Fibroblast of peridontal ligament (primary cell): ENCODE results near the gene ENOX1.
A peak's percentile ranks its signal among the peaks of the same experiment; 100 is the strongest.

Source experiments
- DNase-seq: peaks from one replicate; pipeline ENCODE4 v3.0.0-alpha.2; 2010; ENCODE audit errors: extremely low read depth

Gene ENOX1

GRCh38 chr13:43291287-43292060 is 495.3 kb downstream of the ENOX1 start:
- DNase-seq, result no peak

GRCh38 chr13:43289470-43290255 is 497.1 kb downstream of the ENOX1 start:
- peak; percentile 72 for DNase-seq

GRCh38 chr13:43286751-43287150 is 500.0 kb downstream of the ENOX1 start:
- no peak for DNase-seq

- peak; percentile 70 for DNase-seq
Measured at GRCh38 chr13:43285933-43286597, 500.7 kb downstream of the ENOX1 start.

GRCh38 chr13:43284162-43284561 is 502.6 kb downstream of the ENOX1 start:
- DNase-seq, result peak; percentile 72

- DNase-seq, result no peak
Measured at GRCh38 chr13:43279696-43280095, 507.1 kb downstream of the ENOX1 start.

GRCh38 chr13:43278127-43278526 is 508.6 kb downstream of the ENOX1 start:
- no peak for DNase-seq

GRCh38 chr13:43277142-43277541 is 509.6 kb downstream of the ENOX1 start:
- DNase-seq, result no peak

GRCh38 chr13:43274881-43275280 is 511.9 kb downstream of the ENOX1 start:
- DNase-seq, result peak; percentile 40

- no peak for DNase-seq
Measured at GRCh38 chr13:43273362-43273761, 513.4 kb downstream of the ENOX1 start.

GRCh38 chr13:43272851-43273250 is 513.9 kb downstream of the ENOX1 start:
- DNase-seq, result no peak

- DNase-seq, result no peak
Measured at GRCh38 chr13:43271152-43271551, 515.6 kb downstream of the ENOX1 start.

GRCh38 chr13:43270130-43270830 is 516.5 kb downstream of the ENOX1 start:
- no peak for DNase-seq

GRCh38 chr13:43269037-43269481 is 517.7 kb downstream of the ENOX1 start:
- peak; percentile 98 for DNase-seq

- peak; percentile 75 for DNase-seq
Measured at GRCh38 chr13:43268632-43269031, 518.1 kb downstream of the ENOX1 start.

GRCh38 chr13:43267916-43268315 is 518.9 kb downstream of the ENOX1 start:
- no peak for DNase-seq

- DNase-seq, result no peak
Measured at GRCh38 chr13:43266936-43267615, 519.7 kb downstream of the ENOX1 start.

- DNase-seq, result no peak
Measured at GRCh38 chr13:43265028-43265427, 521.7 kb downstream of the ENOX1 start.

GRCh38 chr13:43264458-43264857 is 522.3 kb downstream of the ENOX1 start:
- no peak for DNase-seq

- no peak for DNase-seq
Measured at GRCh38 chr13:43263047-43263446, 523.7 kb downstream of the ENOX1 start.

- DNase-seq, result peak; percentile 84
Measured at GRCh38 chr13:43260999-43261398, 525.8 kb downstream of the ENOX1 start.
